ENCODE results near the gene SAFB2.

Gene SAFB2

DNA sequence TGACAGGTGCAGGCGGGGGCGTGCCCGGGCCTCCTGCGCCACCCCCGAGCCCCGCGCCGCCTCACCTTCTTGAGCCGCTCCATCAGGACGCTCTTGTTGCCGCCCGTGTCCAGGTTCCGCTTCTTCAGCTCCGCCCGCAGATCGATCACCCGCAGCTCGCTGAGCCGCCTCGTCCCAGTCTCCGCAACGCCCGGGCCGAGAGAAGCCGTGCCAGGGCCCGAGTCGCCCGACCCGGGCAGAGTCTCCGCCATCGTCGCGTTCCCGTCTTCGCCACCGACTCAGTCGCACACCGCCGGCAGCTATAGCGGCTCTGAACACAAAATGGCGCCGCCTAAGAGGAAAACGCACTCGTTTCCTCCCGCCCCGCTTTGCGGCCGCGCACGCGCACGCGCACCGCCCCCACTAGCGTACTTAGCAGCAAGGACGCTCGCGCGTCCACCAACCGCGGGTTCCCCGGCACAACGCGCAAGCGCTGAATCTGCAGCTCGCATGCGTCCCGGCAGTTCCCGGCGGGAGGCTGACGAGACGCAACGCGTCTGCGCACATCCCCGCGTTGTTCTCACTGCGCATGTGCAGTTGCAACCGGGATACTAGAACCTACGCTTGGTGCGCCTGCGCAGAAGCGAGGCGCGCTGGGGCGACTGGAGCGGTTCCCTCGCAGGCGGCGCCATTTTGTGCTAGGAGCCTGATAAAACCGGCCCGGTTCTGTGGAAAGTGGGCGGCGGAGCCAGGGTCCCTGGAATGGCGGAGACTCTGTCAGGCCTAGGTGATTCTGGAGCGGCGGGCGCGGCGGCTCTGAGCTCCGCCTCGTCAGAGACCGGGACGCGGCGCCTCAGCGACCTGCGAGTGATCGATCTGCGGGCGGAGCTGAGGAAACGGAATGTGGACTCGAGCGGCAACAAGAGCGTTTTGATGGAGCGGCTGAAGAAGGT lies at the start of gene SAFB2, which contains the start of gene SAFB:
TSS of gene SAFB2 (minus strand) at position 312 of the 932 bp plus-strand sequence. CDS start at position 251, 61 bp downstream.
TSS of gene SAFB (plus strand) at position 619 of the 932 bp plus-strand sequence. CDS start at position 742, 123 bp downstream.
- peak within 1 kb of the TSS; percentile 93 for H3K27ac ChIP-seq
- TF ChIP-seq, protein P1, sequence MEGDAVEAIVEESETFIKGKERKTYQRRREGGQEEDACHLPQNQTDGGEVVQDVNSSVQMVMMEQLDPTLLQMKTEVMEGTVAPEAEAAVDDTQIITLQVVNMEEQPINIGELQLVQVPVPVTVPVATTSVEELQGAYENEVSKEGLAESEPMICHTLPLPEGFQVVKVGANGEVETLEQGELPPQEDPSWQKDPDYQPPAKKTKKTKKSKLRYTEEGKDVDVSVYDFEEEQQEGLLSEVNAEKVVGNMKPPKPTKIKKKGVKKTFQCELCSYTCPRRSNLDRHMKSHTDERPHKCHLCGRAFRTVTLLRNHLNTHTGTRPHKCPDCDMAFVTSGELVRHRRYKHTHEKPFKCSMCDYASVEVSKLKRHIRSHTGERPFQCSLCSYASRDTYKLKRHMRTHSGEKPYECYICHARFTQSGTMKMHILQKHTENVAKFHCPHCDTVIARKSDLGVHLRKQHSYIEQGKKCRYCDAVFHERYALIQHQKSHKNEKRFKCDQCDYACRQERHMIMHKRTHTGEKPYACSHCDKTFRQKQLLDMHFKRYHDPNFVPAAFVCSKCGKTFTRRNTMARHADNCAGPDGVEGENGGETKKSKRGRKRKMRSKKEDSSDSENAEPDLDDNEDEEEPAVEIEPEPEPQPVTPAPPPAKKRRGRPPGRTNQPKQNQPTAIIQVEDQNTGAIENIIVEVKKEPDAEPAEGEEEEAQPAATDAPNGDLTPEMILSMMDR (conservative IDR thresholded peaks at IDR 0.05) = no peak

DNA sequence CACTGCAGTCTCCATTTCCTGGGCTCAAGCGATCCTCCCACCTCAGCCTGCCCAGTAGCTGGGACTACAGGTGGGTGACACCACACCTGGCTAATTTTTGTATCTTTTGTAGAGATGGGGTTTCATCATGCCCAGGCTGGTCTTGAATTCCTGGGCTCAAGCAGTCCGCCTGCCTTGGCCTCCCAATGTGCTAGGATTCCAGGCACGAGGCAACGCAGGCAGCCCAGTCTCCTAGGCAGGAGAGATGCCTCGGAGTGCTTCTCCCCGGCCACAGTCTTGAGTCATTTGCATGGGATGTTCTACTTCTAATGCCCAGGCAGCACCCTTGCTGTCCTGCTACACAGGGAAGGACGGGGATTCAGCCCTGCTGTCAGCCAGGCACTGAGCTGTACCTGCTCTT lies 49.0 kb upstream of the SAFB2 start:
- TF ChIP-seq, protein P1 (conservative IDR thresholded peaks at IDR 0.05) = no peak
- H3K27ac ChIP-seq = no peak overlapping the region

DNA sequence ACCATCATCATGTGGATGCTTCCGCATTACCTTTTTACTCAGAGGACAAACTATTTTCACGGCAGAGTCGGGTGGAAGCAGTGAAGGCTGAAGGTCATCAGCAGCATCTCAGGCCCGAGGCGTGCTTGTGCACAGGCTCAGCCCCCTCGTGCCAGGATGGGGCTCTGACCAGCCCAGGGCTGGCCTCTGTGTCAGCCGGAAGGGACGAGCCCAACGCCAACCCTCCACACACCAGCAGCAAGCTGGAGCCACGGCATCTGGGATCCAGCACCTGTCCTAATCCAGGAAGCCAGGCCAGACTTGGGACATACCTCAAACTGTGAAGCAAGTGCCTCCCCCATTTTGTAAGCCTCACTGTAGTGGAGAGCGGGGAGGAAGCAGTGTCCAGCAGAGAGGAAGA lies 46.6 kb upstream of the SAFB2 start:
- no peak overlapping the region for H3K27ac ChIP-seq
- TF ChIP-seq, protein P1 (conservative IDR thresholded peaks at IDR 0.05) = no peak

DNA sequence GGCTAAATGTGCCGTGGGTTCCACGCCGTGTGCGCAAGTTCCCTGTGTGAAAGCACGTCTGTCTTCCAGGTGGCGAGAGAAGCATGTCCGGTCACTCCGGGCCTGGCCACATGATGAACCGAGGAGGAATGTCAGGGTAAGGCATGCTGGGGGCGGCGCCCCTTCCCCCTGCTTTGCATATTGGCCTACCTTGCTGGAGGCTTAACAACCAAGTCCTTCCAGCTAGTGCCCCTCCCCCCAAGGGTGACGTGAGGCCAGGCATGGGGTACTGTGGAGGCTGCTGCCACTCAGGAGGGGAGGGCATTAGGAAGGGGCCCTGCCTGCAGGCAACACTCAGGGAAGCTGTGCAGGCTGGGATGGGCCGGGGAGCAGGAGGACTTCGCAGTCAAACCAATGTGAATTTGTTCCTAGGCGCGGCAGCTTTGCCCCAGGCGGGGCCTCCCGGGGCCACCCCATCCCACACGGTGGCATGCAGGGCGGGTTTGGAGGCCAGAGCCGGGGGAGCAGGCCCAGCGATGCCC lies 45.2 kb upstream of the SAFB2 start:
- TF ChIP-seq, protein P1 (conservative IDR thresholded peaks at IDR 0.05) = no peak
- H3K27ac ChIP-seq = no peak overlapping the region

DNA sequence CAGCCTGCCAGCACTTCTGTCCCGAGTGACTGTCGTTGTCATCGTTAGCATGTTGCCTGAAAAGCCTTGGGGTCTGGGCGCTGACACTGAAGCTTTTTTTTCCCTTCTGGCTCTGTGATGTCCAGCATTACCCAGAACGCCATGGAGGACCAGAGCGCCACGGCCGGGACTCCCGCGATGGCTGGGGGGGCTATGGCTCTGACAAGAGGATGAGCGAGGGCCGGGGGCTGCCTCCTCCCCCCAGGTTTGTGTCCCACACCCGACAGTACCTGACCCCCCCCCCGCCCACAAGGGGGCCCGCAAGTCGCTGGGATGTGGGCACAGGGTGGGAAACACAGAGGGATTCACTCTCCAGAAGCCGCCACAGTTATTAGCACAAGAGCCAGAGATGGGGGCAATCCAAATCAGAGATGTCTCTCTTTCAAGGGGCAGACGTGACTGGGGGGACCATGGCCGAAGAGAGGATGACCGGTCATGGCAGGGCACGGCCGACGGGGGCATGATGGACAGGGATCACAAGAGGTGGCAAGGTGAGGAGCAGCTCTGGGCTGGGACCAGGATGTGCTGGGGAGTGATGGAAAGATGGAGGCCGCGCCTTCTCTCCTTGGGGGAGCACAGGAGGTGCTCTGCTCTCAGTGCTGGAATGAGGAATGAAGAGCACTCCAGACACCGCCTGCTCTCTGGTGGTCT lies 44.5 kb upstream of the SAFB2 start:
- no peak overlapping the region for H3K27ac ChIP-seq
- TF ChIP-seq, protein P1 (conservative IDR thresholded peaks at IDR 0.05) = no peak

DNA sequence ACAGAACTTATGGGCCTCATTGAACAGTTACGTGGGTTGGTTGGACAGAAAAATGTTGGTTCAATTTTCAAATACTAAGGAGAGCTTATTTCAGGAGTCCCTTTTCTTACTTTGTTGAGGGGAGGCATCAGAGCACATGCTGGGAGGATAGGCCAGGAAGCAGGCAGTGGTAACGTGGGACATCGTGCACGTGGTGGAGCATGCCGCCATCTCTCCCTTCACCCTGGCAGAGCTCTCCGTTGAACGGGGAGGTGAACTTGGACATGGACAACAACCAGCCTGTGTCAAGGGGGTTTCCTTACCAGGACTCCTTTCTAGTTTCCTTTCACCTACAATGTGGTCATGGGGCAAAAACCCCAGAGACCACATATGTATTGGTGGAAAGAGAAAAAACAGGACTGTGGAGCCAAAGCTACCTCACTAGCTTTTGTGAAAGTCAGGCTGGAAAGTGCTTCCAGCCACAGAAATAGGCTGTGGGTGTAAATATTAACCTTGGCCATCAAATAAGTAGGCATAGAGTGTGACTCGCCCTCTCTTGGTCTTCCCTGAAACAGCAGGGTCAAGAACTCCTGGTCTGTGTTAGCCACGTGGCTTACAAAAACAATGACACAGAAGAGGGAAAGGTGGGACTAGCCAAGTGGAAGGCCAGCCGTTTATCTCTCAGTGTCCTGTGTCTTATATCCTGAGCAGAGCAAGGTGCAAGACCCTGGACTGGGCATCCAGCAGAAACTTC lies 43.4 kb upstream of the SAFB2 start:
- no peak overlapping the region for H3K27ac ChIP-seq
- TF ChIP-seq, protein P1 (conservative IDR thresholded peaks at IDR 0.05) = peak; percentile 13; the same call in 1 of the 2 replicates
